T-helper 17 cell (primary cell): ENCODE measurements around the gene FLT4. TPM values are rescaled to one million over a fixed set of nuclear protein-coding genes. Genes with fewer than 3 reads are reported as not detected.

Experiments
- ATAC-seq: fragments of 150-1000 bp; cut with Tn5 transposase; 2 replicates; pipeline ENCODE4 v1.10.0; 2021; ENCODE audit warnings: mild to moderate bottlenecking, moderate library complexity
- DNase-seq, 3 donors: peaks; one replicate each; pipeline versions ENCODE4 v3.0.0 to v3.0.0-alpha.2; 2020 to 2021
- H3K9me3 ChIP-seq: one replicate; pipeline ENCODE4 v1.7.0; 2013; ENCODE audit warnings: low read length, mild to moderate bottlenecking; ENCODE audit not compliant: control insufficient read depth, poor library complexity, severe bottlenecking
- H3K27ac Mint-ChIP-seq: one replicate; pipeline ENCODE4 v1.8.0; 2022; ENCODE audit warnings: mild to moderate bottlenecking, moderate library complexity, mixed read lengths
- H3K27me3 Mint-ChIP-seq: one replicate; pipeline ENCODE4 v1.8.0; 2022; ENCODE audit warnings: mixed read lengths
- H3K36me3 Mint-ChIP-seq: one replicate; pipeline ENCODE4 v1.8.0; 2022; ENCODE audit warnings: low read depth, mixed read lengths
- H3K4me1 Mint-ChIP-seq: one replicate; pipeline ENCODE4 v1.8.0; 2022; ENCODE audit warnings: mild to moderate bottlenecking, mixed read lengths
- H3K4me3 Mint-ChIP-seq: one replicate; pipeline ENCODE4 v1.8.0; 2022; ENCODE audit warnings: mild to moderate bottlenecking, moderate library complexity, mixed read lengths
- total RNA-seq, 4 donors: library from RNA in 2 of 4; stranded (reverse) in 2 of 4; gene quantifications; one replicate each; pipeline ENCODE4 v1.2.3 and lab custom pipeline; 2022 to 2026

The FLT4 gene
- total RNA-seq, 2 donors from 2014 or later: 0.57 to 1.5 TPM

DNA sequence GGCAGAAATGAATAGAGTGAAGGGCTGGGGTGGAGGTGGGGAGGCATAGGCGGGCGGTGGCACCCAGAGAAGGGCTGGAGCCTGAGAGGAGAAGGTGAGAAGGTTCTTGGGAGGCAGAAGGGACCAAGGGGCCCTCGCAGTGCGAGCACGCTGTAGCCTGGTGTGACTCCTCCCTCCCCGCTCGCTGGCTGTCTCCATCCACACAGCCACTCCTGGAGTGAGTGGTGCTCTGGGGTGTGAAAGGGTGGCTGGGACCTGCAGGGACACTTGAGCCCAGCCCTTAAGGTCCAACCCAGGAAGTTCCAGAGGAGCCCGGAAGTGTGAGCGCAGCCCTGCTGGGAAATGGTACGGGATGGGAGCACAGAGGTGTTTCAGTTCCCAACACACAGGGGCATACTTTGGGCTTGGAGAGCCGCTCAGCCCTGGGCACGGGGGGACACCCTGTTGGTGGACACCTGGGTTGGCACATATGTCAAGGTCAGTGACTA, 48.8 kb downstream of the FLT4 start:
- Mint-ChIP-seq H3K4me1 (peaks cover 9% of the 10 kb centered on the region), H3K27ac (no peak overlapping the region), H3K27me3 (peaks cover 24% of the 10 kb centered on the region), H3K36me3 (no peaks in the 10 kb centered on the region), H3K4me3 (no peak overlapping the region)
- no peak for DNase-seq
- H3K9me3 ChIP-seq: no peaks in the 10 kb centered on the region
- ATAC-seq: no peak

GRCh38 chr5:180599981-180600553, 49.3 kb downstream of the FLT4 start:
- Mint-ChIP-seq H3K4me1 (peaks cover 7% of the 10 kb centered on the region), H3K27ac (no peak overlapping the region), H3K36me3 (no peaks in the 10 kb centered on the region), H3K27me3 (peaks cover 22% of the 10 kb centered on the region), H3K4me3 (no peak overlapping the region)
- ATAC-seq (no peak), DNase-seq (no peak)
- no peaks in the 10 kb centered on the region for H3K9me3 ChIP-seq

- Mint-ChIP-seq H3K36me3 (no peaks in the 10 kb centered on the region), H3K27me3 (peaks cover 16% of the 10 kb centered on the region), H3K4me3 (no peak overlapping the region), H3K4me1 (peaks cover 4% of the 10 kb centered on the region), H3K27ac (no peak overlapping the region)
- DNase-seq (no peak), ATAC-seq (no peak)
- H3K9me3 ChIP-seq: no peaks in the 10 kb centered on the region
Measured at GRCh38 chr5:180599590-180599914, 49.8 kb downstream of the FLT4 start.

DNA sequence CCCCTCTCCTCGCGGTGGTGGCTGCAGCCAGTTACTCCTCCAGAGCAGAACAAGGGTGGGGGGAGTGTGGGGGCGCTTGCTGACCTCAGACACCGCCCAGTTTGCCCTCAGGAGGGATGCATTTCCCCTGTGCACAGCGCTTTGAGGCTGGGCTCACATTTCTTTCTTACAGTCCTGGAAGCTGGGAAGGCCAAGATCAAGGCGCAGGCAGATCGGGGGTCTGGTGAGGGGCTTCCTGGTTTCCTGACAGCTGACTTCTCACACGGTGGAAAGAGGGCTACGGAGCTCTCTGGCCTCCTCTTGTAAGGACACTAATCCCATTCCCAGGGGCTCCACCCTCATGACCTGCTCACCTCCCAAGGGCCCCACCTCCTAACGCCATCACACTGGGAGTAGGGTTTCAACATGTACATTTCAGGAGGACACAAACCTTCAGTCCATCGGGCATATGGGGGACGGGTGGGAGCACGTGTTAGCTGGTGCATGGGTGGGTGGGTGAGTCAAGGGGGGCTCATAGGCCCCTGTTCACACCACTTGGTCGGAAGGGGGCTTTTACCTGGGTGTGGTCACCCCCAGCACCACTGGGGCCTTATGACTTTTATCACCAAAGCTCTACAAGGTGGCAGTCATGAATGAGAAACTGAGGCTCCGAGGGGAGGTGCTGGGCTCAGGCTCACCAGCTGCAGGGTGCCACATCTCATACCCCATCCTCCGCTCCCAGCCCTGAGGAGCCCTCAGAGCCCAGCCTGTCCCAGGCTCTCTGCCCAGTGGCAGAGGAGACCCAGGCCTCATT, 50.4 kb downstream of the FLT4 start:
- no peak overlapping the region for H3K27ac Mint-ChIP-seq
- H3K9me3 ChIP-seq: no peaks in the 10 kb centered on the region
- H3K36me3 Mint-ChIP-seq: no peaks in the 10 kb centered on the region
- H3K4me1 Mint-ChIP-seq: no peaks in the 10 kb centered on the region
- ATAC-seq (no peak), DNase-seq (no peak)
- no peak overlapping the region for H3K4me3 Mint-ChIP-seq
- peaks cover 13% of the 10 kb centered on the region for H3K27me3 Mint-ChIP-seq

- DNase-seq (no peak), ATAC-seq (no peak)
- H3K4me1 Mint-ChIP-seq: no peaks in the 10 kb centered on the region
- no peaks in the 10 kb centered on the region for H3K9me3 ChIP-seq
- H3K27ac Mint-ChIP-seq: no peak overlapping the region
- H3K4me3 Mint-ChIP-seq: no peak overlapping the region
- H3K36me3 Mint-ChIP-seq: no peaks in the 10 kb centered on the region
- peaks cover 20% of the 10 kb centered on the region for H3K27me3 Mint-ChIP-seq
Measured at GRCh38 chr5:180598316-180598701, 51.1 kb downstream of the FLT4 start.

DNA sequence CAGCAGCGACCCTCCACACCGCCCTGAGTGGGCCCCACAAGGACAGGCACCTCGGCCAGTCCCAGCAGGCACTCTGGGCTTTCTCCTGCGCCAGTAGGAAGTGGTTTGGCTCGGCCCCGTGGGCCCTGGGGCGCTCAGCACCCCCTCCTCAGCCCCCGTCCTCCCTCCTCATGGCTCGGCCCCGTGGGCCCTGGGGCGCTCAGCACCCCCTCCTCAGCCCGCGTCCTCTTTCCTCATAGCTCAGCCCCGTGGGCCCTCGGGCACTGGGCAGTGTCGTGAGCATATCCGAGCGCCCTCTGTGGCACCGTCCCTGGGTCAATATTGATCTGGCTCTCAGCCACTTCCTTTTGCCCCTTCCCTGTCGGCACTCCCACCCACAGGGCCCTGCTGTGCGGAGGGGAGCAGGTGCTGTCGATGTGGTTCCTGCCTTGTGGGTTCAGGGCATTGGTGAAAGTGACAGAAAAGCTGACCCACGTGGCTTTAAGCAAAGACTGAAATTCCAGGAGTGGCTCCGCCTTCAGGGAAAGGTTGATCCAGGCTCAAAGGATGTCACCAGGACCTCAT, 52.6 kb downstream of the FLT4 start:
- H3K4me1 Mint-ChIP-seq: peaks cover 5% of the 10 kb centered on the region
- no peak for ATAC-seq
- peaks cover 35% of the 10 kb centered on the region for H3K27me3 Mint-ChIP-seq
- no peak overlapping the region for H3K4me3 Mint-ChIP-seq
- DNase-seq: no peak
- H3K9me3 ChIP-seq: no peaks in the 10 kb centered on the region
- peaks cover 5% of the 10 kb centered on the region for H3K36me3 Mint-ChIP-seq
- H3K27ac Mint-ChIP-seq: no peak overlapping the region

DNA sequence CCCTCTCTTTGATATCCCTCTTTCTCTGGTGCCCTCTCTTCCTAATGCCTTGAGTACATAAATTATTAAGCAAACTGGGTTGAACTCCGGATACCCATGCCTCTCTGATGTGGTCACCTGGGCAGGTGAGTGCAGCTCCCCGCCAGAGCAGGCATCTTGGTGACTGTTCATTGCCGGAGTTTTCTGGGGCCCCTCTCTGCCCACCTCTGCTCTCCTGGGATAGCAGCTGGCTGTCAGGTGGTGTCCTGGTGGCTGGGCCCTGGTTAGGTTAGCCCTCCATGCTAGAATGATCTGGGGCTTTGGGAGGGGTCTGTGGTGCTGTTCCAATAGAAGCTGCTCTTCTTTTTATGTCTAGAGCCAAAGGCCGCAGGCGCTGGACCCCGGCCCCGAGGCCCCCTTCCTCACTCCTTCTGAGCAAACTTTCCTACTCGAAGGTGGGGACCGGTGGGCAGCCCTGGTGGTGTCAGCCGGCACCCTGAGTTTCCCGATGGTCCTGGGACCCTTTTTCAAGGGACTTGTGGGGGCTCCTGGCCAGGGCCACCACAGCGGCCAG, 53.2 kb downstream of the FLT4 start:
- Mint-ChIP-seq H3K27ac (no peak overlapping the region), H3K4me3 (no peak overlapping the region), H3K4me1 (peaks cover 5% of the 10 kb centered on the region), H3K27me3 (peaks cover 35% of the 10 kb centered on the region), H3K36me3 (peaks cover 5% of the 10 kb centered on the region)
- ATAC-seq: no peak
- no peaks in the 10 kb centered on the region for H3K9me3 ChIP-seq
- no peak for DNase-seq

DNA sequence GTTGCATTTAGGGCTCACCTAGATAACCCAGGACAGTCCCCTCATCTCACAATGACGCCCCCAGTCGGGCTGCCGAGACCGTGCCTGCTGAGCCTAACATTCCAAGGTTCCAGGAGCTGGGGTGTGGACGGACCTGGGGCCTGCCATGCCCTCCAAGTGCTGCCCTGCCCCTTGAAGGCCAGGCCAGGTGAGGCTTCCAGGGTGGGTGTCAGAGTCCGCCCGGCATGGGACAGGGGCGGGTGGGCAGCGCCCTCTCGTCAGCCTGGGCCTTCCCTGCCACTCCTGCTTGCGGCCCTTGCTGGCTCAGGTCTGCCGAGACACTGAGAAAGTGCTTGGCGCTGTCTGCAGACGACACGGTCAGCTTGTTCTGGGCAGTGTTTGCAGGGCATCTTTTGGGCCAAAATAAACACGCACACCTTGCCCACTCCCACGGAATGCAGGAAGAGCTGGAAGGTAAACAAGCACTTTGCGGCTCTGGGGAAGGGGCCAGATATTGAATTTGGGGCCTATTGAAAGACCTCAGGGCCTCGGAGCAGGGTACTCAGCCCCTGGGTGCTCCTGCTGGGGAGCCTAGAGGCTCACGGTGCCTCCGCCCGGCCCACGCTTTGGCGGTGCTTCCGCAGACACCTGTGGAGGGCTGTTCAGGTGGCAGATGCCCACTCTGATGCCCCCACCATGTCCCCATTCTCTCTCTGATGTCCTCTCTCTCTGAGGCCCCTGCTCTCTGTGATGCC, 53.9 kb downstream of the FLT4 start:
- Mint-ChIP-seq H3K4me3 (no peak overlapping the region), H3K4me1 (peaks cover 5% of the 10 kb centered on the region), H3K27ac (no peak overlapping the region), H3K27me3 (peaks cover 33% of the 10 kb centered on the region), H3K36me3 (peaks cover 5% of the 10 kb centered on the region)
- ATAC-seq: no peak
- no peak for DNase-seq
- no peaks in the 10 kb centered on the region for H3K9me3 ChIP-seq

- peaks cover 5% of the 10 kb centered on the region for H3K36me3 Mint-ChIP-seq
- no peak for ATAC-seq
- H3K27me3 Mint-ChIP-seq: peaks cover 28% of the 10 kb centered on the region
- peaks cover 5% of the 10 kb centered on the region for H3K4me1 Mint-ChIP-seq
- no peaks in the 10 kb centered on the region for H3K9me3 ChIP-seq
- H3K27ac Mint-ChIP-seq: no peak overlapping the region
- H3K4me3 Mint-ChIP-seq: no peak overlapping the region
- DNase-seq: no peak
Measured at GRCh38 chr5:180595046-180595379, 54.4 kb downstream of the FLT4 start.

GRCh38 chr5:180594311-180595045, 54.9 kb downstream of the FLT4 start:
- no peaks in the 10 kb centered on the region for H3K9me3 ChIP-seq
- H3K27me3 Mint-ChIP-seq: peaks cover 32% of the 10 kb centered on the region
- no peak overlapping the region for H3K4me3 Mint-ChIP-seq
- H3K36me3 Mint-ChIP-seq: peaks cover 5% of the 10 kb centered on the region
- no peak for DNase-seq
- peaks cover 5% of the 10 kb centered on the region for H3K4me1 Mint-ChIP-seq
- no peak overlapping the region for H3K27ac Mint-ChIP-seq
- no peak for ATAC-seq

- Mint-ChIP-seq H3K27ac (no peak overlapping the region), H3K36me3 (peaks cover 5% of the 10 kb centered on the region), H3K4me3 (no peak overlapping the region), H3K27me3 (peaks cover 38% of the 10 kb centered on the region), H3K4me1 (peaks cover 5% of the 10 kb centered on the region)
- no peak for ATAC-seq
- H3K9me3 ChIP-seq: no peaks in the 10 kb centered on the region
- DNase-seq: no peak
Measured at GRCh38 chr5:180593446-180594206, 55.8 kb downstream of the FLT4 start.

DNA sequence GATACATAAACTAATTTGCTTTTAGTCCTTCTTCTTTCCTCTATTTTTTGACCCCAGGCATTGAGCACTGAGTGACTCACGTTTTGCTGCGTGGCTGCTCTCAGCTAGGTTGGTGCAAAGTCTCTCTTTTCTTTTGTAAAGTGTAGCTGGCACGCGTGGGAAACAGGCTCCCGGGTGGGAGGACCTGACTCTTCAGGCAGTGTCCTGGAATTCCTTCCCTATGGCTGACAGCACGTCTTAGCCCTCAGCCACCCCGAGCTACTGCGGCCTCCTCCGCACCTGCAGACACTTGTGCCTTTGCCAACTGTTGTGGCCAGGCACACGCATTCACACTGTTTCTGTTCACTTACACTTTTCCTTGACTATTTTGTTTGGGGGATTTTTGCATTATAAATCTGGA, 57.2 kb downstream of the FLT4 start:
- Mint-ChIP-seq H3K27ac (no peak overlapping the region), H3K36me3 (peaks cover 5% of the 10 kb centered on the region), H3K4me1 (peaks cover 5% of the 10 kb centered on the region), H3K27me3 (peaks cover 32% of the 10 kb centered on the region), H3K4me3 (no peak overlapping the region)
- no peak for DNase-seq
- no peak for ATAC-seq
- no peaks in the 10 kb centered on the region for H3K9me3 ChIP-seq
